Stimulated activated CD4-positive, alpha-beta T cell treated with anti-CD3 and anti-CD28 coated beads, Interleukin-12 subunit alpha, Interleukin-12 subunit beta, amount 100 ng/mL, for 48 hours (primary cell): ENCODE results near the gene GCH1.
"Not testable (repeated sequence)": the region's sequence is repeated elsewhere in the genome, so short reads cannot be mapped to it uniquely, and the experiment has no call there.

Source experiments
- DNase-seq, 3 donors: peaks; one replicate each; pipeline ENCODE4 v3.0.0-alpha.2; 2020; ENCODE audit warnings: low read depth in 2 of 3, low spot score in 1 of 3

The GCH1 gene

GRCh38 chr14:54804538-54805041 lies 98.0 kb downstream of the GCH1 start:
- DNase-seq: no peak

DNA sequence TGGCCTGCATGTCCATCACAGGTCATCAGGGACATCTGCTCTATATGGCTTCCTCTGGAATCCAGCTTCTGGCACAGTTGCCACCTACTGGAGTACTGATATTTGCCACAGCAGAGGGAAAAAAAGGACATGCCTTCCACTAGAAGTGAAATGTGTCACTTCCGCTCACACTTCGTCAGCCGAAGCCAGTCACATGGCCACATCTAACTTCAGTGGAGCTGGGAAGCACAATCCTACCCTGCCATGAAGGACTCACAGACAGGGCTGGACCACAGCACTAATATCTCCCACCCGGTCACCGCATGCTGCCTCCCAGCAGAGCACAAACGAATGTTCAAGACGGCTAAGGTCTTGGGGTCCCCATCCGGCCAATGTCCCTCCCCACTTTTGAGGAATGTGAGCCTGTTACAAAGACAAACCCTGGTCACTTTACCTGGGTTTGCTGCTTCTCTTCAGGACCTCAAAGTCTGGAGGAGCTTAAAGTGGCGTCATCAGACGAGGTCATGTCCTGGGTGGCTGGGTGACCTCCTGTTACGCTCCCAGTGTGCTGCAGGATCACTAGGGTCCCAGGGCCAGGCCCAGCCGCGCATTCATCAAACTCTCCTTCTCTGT lies 98.6 kb downstream of the GCH1 start:
- no peak for DNase-seq

- DNase-seq: no peak
Observed at GRCh38 chr14:54803396-54803795, 99.2 kb downstream of the GCH1 start.

DNA sequence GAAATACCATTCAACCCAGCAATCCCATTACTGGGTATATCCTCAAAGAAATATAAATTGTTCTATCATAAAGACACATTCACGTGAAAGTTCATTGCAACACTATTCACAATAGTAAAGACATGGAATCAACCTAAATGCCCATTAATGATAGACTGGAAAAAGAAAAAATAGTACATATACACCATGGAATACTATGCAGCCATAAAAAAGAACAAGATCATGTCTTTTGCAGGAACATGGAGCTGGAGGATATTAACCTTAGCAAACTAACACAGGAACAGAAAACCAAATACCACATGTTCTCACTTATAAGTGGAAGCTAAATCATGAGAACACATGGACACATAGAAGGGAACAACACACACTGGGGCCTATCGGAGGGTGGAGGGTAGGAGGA lies 101.1 kb downstream of the GCH1 start:
- DNase-seq: not testable (repeated sequence)

DNA sequence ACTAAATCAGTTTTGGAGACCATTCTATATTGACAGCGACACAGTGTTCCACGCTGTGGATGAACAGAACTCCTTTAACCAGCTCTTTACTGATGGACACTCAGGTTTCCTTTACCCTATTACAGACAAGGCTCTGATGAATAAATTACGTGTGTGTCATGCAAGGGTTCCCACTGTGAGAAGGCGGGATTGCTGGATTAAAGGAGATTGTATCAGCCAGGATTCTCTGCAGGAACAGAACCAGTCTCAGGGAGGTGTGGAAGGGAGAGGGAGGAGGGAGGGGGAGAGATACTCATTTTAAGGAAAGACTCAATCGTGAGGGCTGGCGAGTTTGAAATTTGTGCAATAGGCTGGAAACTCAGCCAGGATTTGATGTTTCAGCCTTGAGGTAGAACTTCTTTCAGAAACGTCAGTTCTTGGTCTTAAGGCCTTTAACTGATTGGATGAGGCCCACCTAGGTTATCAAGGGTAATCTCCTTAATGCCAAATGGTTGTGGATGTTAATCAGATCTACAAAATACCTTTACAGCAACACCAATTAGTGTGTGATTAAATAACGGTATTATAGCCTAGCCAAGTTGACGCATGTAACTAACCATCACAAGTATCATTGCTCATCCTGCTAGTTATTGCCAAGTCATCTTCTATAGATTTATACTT lies 104.0 kb downstream of the GCH1 start:
- DNase-seq: no peak

DNA sequence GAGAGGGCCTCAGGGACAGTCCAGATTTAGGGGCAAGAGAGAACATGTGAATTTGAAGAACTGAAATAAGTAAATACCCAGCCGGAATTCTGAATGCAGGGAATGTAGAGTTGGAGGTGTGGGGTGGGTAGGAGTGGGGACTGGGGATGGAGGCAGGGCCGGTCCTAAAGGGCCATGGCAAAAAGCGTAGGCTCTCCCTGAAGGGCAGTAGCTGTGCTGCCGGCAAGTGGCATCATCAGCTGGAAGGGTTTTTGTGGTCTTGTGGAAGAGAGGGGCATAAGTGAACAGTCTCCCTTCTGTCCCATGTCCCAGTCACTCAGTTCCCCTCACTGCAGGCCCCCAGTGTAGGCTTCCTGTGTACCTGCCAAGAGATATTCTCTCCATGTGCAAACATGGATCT lies 104.6 kb downstream of the GCH1 start:
- DNase-seq: no peak

- DNase-seq: no peak
Observed at GRCh38 chr14:54797556-54797955, 105.1 kb downstream of the GCH1 start.

GRCh38 chr14:54796961-54797360 lies 105.7 kb downstream of the GCH1 start:
- DNase-seq: no peak

DNA sequence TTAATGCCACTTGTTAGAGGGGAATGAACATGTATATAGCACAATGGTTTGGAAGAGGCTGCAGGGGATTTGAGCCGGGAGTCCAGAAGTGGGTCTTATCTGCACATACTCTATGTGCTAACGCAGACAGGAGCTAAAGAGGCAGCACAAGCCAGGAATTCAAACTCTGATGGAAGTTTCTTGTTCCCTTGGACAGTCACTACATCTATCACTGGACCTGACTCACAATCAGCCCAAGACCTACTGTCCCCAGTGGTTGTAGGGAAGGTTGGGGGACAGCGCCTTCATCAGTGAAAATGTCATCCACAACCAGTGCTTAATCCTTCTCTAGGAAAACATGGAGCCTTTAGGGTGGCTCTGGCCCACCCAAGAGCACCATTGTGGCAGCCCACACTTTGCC lies 107.8 kb downstream of the GCH1 start:
- no peak for DNase-seq

GRCh38 chr14:54794159-54794558 lies 108.5 kb downstream of the GCH1 start:
- DNase-seq: no peak

DNA sequence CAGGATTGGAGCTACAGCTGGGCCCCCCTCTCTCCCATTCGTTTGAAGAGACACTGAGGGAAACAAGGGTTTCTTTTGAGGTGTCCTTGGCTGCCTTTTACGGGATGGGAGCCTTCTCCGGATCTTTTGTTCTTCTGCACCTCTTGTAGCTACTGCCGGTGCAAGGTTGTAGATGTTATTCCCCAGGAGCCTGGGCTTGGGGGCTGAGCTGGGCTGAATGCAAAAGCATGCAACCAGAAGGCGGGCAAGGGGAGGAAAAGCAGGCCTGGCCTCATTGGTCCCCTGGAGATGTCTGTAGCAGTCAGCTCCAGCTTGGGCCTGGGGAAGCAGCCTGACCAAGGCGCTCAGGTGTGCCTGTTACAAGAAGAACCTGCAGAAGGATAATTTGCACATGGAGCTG lies 110.3 kb downstream of the GCH1 start:
- DNase-seq: no peak
